HG02642 (cell line): ENCODE measurements around the gene RAB36.

Experiments
- ATAC-seq: cut with Tn5 transposase; IDR thresholded peaks from one replicate; pipeline ENCODE4 v1.9.1; 2021; ENCODE audit warnings: mild to moderate bottlenecking; ENCODE audit not compliant: unreplicated experiment, poor library complexity

The RAB36 gene

GRCh38 chr22:23144932-23145877 lies at the start of gene RAB36:
RAB36 (plus strand) TSS chr22:23145477; CDS start chr22:23146617, 1,140 bp downstream.
- peak; percentile 55 for ATAC-seq

GRCh38 chr22:23095733-23096342 lies 49.4 kb upstream of the RAB36 start:
- ATAC-seq: no peak

GRCh38 chr22:23097412-23098229 lies 47.7 kb upstream of the RAB36 start:
- ATAC-seq: no peak

GRCh38 chr22:23098230-23098705 lies 47.0 kb upstream of the RAB36 start:
- ATAC-seq: no peak

- ATAC-seq: no peak
Measured at GRCh38 chr22:23098718-23099530, 46.4 kb upstream of the RAB36 start.

- ATAC-seq: no peak
Measured at GRCh38 chr22:23099531-23099804, 45.8 kb upstream of the RAB36 start.

GRCh38 chr22:23100124-23100801 lies 45.0 kb upstream of the RAB36 start:
- ATAC-seq: no peak

- ATAC-seq: no peak
Measured at GRCh38 chr22:23101524-23101923, 43.8 kb upstream of the RAB36 start.

- ATAC-seq: no peak
Measured at GRCh38 chr22:23102002-23102655, 43.1 kb upstream of the RAB36 start.

- no peak for ATAC-seq
Measured at GRCh38 chr22:23102776-23103175, 42.5 kb upstream of the RAB36 start.

GRCh38 chr22:23103199-23103954 lies 41.9 kb upstream of the RAB36 start:
- ATAC-seq: no peak

- ATAC-seq: no peak
Measured at GRCh38 chr22:23104187-23104971, 40.9 kb upstream of the RAB36 start.

- ATAC-seq: no peak
Measured at GRCh38 chr22:23105304-23105703, 40.0 kb upstream of the RAB36 start.

- no peak for ATAC-seq
Measured at GRCh38 chr22:23105919-23106318, 39.4 kb upstream of the RAB36 start.

- ATAC-seq: no peak
Measured at GRCh38 chr22:23106344-23106743, 38.9 kb upstream of the RAB36 start.

GRCh38 chr22:23106906-23107367 lies 38.3 kb upstream of the RAB36 start:
- no peak for ATAC-seq

- no peak for ATAC-seq
Measured at GRCh38 chr22:23107487-23108248, 37.6 kb upstream of the RAB36 start.
